WTC11 (cell line): ENCODE measurements around the gene PBX3. TPM values are rescaled to one million over a fixed set of nuclear protein-coding genes. Genes with fewer than 3 reads are reported as not detected.

Experiments used
- ATAC-seq: fragments of 200-7000 bp; cut with Tn5 transposase; 2 replicates; pipeline ENCODE4 v1.10.0; 2021; ENCODE audit warnings: mild to moderate bottlenecking, moderate library complexity
- CTCF ChIA-PET: fragments of 300-600 bp; sonication (Branson Sonifier 250); formaldehyde crosslinking; loops from one replicate; lab custom pipeline; 2021; ENCODE audit warnings: antibody characterized with exemption; lab: Charles Lee
- POLR2A ChIA-PET: fragments of 350-600 bp; sonication (Branson Sonifier 250); formaldehyde crosslinking; loops from one replicate; lab custom pipeline; 2021; ENCODE audit warnings: antibody characterized with exemption; lab: Charles Lee
- DNase-seq: peaks from one replicate; pipeline ENCODE4 v3.0.0; 2021; ENCODE audit warnings: low spot score
- H3K27ac Mint-ChIP-seq: 2 replicates; pipeline ENCODE4 v1.8.0; 2021; ENCODE audit warnings: mixed read lengths
- H3K27me3 Mint-ChIP-seq: 2 replicates; pipeline ENCODE4 v1.8.0; 2021; ENCODE audit warnings: low read depth, mild to moderate bottlenecking, moderate library complexity, mixed read lengths
- H3K36me3 Mint-ChIP-seq: 2 replicates; pipeline ENCODE4 v1.8.0; 2021; ENCODE audit warnings: mixed read lengths
- H3K4me1 Mint-ChIP-seq: 2 replicates; pipeline ENCODE4 v1.8.0; 2022; ENCODE audit warnings: mixed read lengths
- H3K4me3 Mint-ChIP-seq: 2 replicates; pipeline ENCODE4 v1.8.0; 2021; ENCODE audit warnings: mild to moderate bottlenecking, moderate library complexity, mixed read lengths
- H3K9me3 Mint-ChIP-seq: 2 replicates; pipeline ENCODE4 v1.8.0; 2021; ENCODE audit warnings: mixed read lengths
- CREM ChIP-seq: sonication (generic); formaldehyde crosslinking; IDR thresholded peaks from 2 replicates; pipeline ENCODE4 v1.8.1; 2022; ENCODE audit warnings: mild to moderate bottlenecking, missing genetic modification reagents, moderate library complexity
- E2F1 ChIP-seq: sonication (generic); formaldehyde crosslinking; IDR thresholded peaks from 2 replicates; pipeline ENCODE4 v1.8.0; 2022; ENCODE audit warnings: mild to moderate bottlenecking, missing genetic modification reagents
- KAT7 ChIP-seq: sonication (generic); formaldehyde crosslinking; IDR thresholded peaks from 2 replicates; pipeline ENCODE4 v1.8.1; 2023; ENCODE audit warnings: missing genetic modification reagents, mild to moderate bottlenecking, borderline replicate concordance
- NFE2L1 ChIP-seq: sonication (generic); formaldehyde crosslinking; IDR thresholded peaks from 2 replicates; pipeline ENCODE4 v1.8.1; 2023; ENCODE audit warnings: missing genetic modification reagents
- NFYB ChIP-seq: sonication (generic); formaldehyde crosslinking; conservative IDR thresholded peaks from 2 replicates; pipeline ENCODE4 v1.8.0; 2022; ENCODE audit warnings: low read depth, missing genetic modification reagents
- NR3C1 ChIP-seq: sonication (generic); formaldehyde crosslinking; conservative IDR thresholded peaks from 2 replicates; pipeline ENCODE4 v1.8.1; 2023; ENCODE audit warnings: low read depth, mild to moderate bottlenecking, missing genetic modification reagents
- OVOL2 ChIP-seq: fragments of 250-450 bp; sonication (Bioruptor Pico); IDR thresholded peaks from 2 replicates; pipeline ENCODE4 v1.9.0; 2021; ENCODE audit warnings: mild to moderate bottlenecking, borderline replicate concordance
- RELA ChIP-seq: sonication (generic); formaldehyde crosslinking; IDR thresholded peaks from 2 replicates; pipeline ENCODE4 v1.8.1; 2022; ENCODE audit warnings: missing genetic modification reagents, mild to moderate bottlenecking, borderline replicate concordance
- RORB ChIP-seq: fragments of 250-450 bp; sonication (Bioruptor Pico); IDR thresholded peaks from 2 replicates; pipeline ENCODE4 v1.9.0; 2021; ENCODE audit warnings: mild to moderate bottlenecking
- SMAD3 ChIP-seq: sonication (generic); formaldehyde crosslinking; IDR thresholded peaks from 2 replicates; pipeline ENCODE4 v1.8.0; 2022; ENCODE audit warnings: missing genetic modification reagents, mild to moderate bottlenecking, borderline replicate concordance
- SP1 ChIP-seq: sonication (generic); formaldehyde crosslinking; conservative IDR thresholded peaks from 2 replicates; pipeline ENCODE4 v1.8.1; 2022; ENCODE audit warnings: missing genetic modification reagents
- ZNF219 ChIP-seq: sonication (generic); formaldehyde crosslinking; IDR thresholded peaks from 2 replicates; pipeline ENCODE4 v1.8.0; 2023; ENCODE audit warnings: missing genetic modification reagents, mild to moderate bottlenecking, borderline replicate concordance
- ZNF232 ChIP-seq: sonication (generic); formaldehyde crosslinking; IDR thresholded peaks from 2 replicates; pipeline ENCODE4 v1.8.0; 2022; ENCODE audit warnings: mild to moderate bottlenecking, missing genetic modification reagents
- ZNF416 ChIP-seq: fragments of 250-450 bp; sonication (Bioruptor Pico); IDR thresholded peaks from 2 replicates; pipeline ENCODE4 v1.9.0; 2021; ENCODE audit warnings: mild to moderate bottlenecking, inconsistent platforms
- ZNF423 ChIP-seq: fragments of 250-450 bp; sonication (Bioruptor Pico); IDR thresholded peaks from 2 replicates; pipeline ENCODE4 v2.1.2; 2022; ENCODE audit warnings: mild to moderate bottlenecking, moderate library complexity
- ZNF512 ChIP-seq: sonication (generic); formaldehyde crosslinking; IDR thresholded peaks from 2 replicates; pipeline ENCODE4 v1.8.1; 2022; ENCODE audit warnings: missing genetic modification reagents, borderline replicate concordance
- ZNF671 ChIP-seq: fragments of 250-450 bp; sonication (Bioruptor Pico); IDR thresholded peaks from 2 replicates; pipeline ENCODE4 v1.8.0; 2021; ENCODE audit warnings: mild to moderate bottlenecking
- total RNA-seq: library from RNA; stranded (reverse); gene quantifications from 3 replicates; pipeline ENCODE4 v1.2.3, GENCODE V29; 2021
- TF ChIP-seq, protein P1 (sequence below): fragments of 250-450 bp; sonication (Bioruptor Pico); IDR thresholded peaks from 2 replicates; pipeline ENCODE4 v2.1.2; 2022; ENCODE audit warnings: mild to moderate bottlenecking, moderate library complexity
- TF ChIP-seq, protein P2 (sequence below): fragments of 250-450 bp; sonication (Bioruptor Pico); IDR thresholded peaks from 2 replicates; pipeline ENCODE4 v1.9.0; 2021; ENCODE audit warnings: mild to moderate bottlenecking
- TF ChIP-seq, protein P3 (sequence below): fragments of 250-450 bp; sonication (Bioruptor Pico); conservative IDR thresholded peaks from 2 replicates; pipeline ENCODE4 v1.9.0; 2021; ENCODE audit warnings: mild to moderate bottlenecking
- TF ChIP-seq, protein P4 (sequence below): sonication (generic); formaldehyde crosslinking; IDR thresholded peaks from 2 replicates; pipeline ENCODE4 v1.8.1; 2023; ENCODE audit warnings: mild to moderate bottlenecking, missing genetic modification reagents
- TF ChIP-seq, protein P5 (sequence below): sonication (generic); formaldehyde crosslinking; IDR thresholded peaks from 2 replicates; pipeline ENCODE4 v1.8.1; 2023; ENCODE audit warnings: mild to moderate bottlenecking, missing genetic modification reagents, borderline replicate concordance

Gene PBX3
- total RNA-seq, 1 experiment from 2014 or later = 48.5 TPM

GRCh38 chr9:125763394-125763801 is 16.2 kb downstream of the PBX3 start:
- H3K4me1 Mint-ChIP-seq = peaks cover 67% of the 10 kb centered on the region
- ChIA-PET POLR2A (no interaction called here), CTCF (no interaction called here)
- TF ChIP-seq RELA (CRISPR knock-in tag) (no peak), ZNF512 (CRISPR knock-in tag) (no peak), CREM (CRISPR knock-in tag) (no peak), OVOL2 (CRISPR knock-in tag) (no peak), NR3C1 (CRISPR knock-in tag) (no peak), RORB (CRISPR knock-in tag) (no peak), ZNF671 (no peak), NFE2L1 (no peak), E2F1 (CRISPR knock-in tag) (no peak), ZNF423 (CRISPR knock-in tag) (no peak), SP1 (CRISPR knock-in tag) (no peak), ZNF232 (no peak), SMAD3 (CRISPR knock-in tag) (no peak), NFYB (CRISPR knock-in tag) (no peak)
- TF ChIP-seq, protein P1, sequence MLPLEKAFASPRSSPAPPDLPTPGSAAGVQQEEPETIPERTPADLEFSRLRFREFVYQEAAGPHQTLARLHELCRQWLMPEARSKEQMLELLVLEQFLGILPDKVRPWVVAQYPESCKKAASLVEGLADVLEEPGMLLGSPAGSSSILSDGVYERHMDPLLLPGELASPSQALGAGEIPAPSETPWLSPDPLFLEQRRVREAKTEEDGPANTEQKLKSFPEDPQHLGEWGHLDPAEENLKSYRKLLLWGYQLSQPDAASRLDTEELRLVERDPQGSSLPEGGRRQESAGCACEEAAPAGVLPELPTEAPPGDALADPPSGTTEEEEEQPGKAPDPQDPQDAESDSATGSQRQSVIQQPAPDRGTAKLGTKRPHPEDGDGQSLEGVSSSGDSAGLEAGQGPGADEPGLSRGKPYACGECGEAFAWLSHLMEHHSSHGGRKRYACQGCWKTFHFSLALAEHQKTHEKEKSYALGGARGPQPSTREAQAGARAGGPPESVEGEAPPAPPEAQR (CRISPR knock-in tag) = no peak
- TF ChIP-seq, protein P2, sequence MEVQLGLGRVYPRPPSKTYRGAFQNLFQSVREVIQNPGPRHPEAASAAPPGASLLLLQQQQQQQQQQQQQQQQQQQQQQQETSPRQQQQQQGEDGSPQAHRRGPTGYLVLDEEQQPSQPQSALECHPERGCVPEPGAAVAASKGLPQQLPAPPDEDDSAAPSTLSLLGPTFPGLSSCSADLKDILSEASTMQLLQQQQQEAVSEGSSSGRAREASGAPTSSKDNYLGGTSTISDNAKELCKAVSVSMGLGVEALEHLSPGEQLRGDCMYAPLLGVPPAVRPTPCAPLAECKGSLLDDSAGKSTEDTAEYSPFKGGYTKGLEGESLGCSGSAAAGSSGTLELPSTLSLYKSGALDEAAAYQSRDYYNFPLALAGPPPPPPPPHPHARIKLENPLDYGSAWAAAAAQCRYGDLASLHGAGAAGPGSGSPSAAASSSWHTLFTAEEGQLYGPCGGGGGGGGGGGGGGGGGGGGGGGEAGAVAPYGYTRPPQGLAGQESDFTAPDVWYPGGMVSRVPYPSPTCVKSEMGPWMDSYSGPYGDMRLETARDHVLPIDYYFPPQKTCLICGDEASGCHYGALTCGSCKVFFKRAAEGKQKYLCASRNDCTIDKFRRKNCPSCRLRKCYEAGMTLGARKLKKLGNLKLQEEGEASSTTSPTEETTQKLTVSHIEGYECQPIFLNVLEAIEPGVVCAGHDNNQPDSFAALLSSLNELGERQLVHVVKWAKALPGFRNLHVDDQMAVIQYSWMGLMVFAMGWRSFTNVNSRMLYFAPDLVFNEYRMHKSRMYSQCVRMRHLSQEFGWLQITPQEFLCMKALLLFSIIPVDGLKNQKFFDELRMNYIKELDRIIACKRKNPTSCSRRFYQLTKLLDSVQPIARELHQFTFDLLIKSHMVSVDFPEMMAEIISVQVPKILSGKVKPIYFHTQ = no peak
- TF ChIP-seq, protein P3, sequence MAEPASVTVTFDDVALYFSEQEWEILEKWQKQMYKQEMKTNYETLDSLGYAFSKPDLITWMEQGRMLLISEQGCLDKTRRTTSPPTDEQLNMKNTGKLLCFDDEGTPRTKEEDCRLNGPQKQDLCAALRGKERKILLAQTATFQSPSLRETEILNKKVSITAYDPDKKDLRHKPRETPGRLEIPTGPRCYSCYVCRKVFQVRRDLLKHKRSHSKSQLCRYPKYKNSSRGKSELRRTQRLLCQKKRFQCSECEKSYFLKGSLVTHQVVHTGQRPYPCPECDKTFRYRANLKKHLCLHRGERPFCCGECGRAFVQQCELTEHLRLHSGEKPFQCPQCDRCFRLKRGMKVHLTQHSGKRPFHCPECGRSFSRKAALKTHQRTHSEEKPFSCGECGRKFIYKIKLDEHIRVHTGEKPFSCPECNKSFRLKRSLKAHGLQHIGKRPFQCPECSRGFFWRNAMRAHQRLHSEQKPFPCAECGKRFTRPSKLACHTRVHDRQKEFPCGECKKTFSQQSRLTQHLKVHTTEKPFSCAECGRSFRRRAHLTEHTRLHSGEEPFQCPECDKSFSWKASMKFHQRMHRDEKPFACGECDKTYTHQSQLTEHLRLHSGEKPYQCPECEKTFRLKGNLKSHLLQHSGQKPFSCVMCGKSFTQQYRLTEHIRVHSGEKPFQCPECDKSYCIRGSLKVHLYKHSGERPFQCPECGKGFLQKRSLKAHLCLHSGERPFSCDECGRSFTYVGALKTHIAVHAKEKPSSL (CRISPR knock-in tag) = no peak
- DNase-seq = no peak
- H3K36me3 Mint-ChIP-seq = no peaks in the 10 kb centered on the region
- peak; percentile 58 for ATAC-seq
- H3K27ac Mint-ChIP-seq = peak overlapping the region; percentile 91
- peak overlapping the region; percentile 28 for H3K4me3 Mint-ChIP-seq
- H3K27me3 Mint-ChIP-seq = no peaks in the 10 kb centered on the region
- H3K9me3 Mint-ChIP-seq = no peaks in the 10 kb centered on the region

- Mint-ChIP-seq H3K4me1 (peaks cover 65% of the 10 kb centered on the region), H3K9me3 (no peaks in the 10 kb centered on the region), H3K27ac (no peak overlapping the region), H3K4me3 (no peak overlapping the region), H3K27me3 (no peaks in the 10 kb centered on the region), H3K36me3 (no peaks in the 10 kb centered on the region)
- CTCF ChIA-PET = no interaction called here
- no peak for DNase-seq
- TF ChIP-seq ZNF416 (CRISPR knock-in tag) (no peak), ZNF219 (CRISPR knock-in tag) (no peak), NFE2L1 (no peak), KAT7 (no peak)
- TF ChIP-seq, protein P4, sequence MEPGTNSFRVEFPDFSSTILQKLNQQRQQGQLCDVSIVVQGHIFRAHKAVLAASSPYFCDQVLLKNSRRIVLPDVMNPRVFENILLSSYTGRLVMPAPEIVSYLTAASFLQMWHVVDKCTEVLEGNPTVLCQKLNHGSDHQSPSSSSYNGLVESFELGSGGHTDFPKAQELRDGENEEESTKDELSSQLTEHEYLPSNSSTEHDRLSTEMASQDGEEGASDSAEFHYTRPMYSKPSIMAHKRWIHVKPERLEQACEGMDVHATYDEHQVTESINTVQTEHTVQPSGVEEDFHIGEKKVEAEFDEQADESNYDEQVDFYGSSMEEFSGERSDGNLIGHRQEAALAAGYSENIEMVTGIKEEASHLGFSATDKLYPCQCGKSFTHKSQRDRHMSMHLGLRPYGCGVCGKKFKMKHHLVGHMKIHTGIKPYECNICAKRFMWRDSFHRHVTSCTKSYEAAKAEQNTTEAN (CRISPR knock-in tag) = no peak
- TF ChIP-seq, protein P5, sequence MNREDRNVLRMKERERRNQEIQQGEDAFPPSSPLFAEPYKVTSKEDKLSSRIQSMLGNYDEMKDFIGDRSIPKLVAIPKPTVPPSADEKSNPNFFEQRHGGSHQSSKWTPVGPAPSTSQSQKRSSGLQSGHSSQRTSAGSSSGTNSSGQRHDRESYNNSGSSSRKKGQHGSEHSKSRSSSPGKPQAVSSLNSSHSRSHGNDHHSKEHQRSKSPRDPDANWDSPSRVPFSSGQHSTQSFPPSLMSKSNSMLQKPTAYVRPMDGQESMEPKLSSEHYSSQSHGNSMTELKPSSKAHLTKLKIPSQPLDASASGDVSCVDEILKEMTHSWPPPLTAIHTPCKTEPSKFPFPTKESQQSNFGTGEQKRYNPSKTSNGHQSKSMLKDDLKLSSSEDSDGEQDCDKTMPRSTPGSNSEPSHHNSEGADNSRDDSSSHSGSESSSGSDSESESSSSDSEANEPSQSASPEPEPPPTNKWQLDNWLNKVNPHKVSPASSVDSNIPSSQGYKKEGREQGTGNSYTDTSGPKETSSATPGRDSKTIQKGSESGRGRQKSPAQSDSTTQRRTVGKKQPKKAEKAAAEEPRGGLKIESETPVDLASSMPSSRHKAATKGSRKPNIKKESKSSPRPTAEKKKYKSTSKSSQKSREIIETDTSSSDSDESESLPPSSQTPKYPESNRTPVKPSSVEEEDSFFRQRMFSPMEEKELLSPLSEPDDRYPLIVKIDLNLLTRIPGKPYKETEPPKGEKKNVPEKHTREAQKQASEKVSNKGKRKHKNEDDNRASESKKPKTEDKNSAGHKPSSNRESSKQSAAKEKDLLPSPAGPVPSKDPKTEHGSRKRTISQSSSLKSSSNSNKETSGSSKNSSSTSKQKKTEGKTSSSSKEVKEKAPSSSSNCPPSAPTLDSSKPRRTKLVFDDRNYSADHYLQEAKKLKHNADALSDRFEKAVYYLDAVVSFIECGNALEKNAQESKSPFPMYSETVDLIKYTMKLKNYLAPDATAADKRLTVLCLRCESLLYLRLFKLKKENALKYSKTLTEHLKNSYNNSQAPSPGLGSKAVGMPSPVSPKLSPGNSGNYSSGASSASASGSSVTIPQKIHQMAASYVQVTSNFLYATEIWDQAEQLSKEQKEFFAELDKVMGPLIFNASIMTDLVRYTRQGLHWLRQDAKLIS (CRISPR knock-in tag) = no peak
- no peak for ATAC-seq
- POLR2A ChIA-PET = no interaction called here
Measured at GRCh38 chr9:125764198-125764597, 17.0 kb downstream of the PBX3 start.
